GM12878 (cell line): ENCODE measurements around the gene ARL2. TPM values are rescaled to one million over a fixed set of nuclear protein-coding genes. Genes with fewer than 3 reads are reported as not detected.
A peak's percentile ranks its signal among the peaks of the same experiment; 100 is the strongest.

ENCODE experiments used
- ATAC-seq: fragments of 200-7000 bp; cut with Tn5 transposase; 3 replicates; pipeline ENCODE4 v1.9.1; 2020; ENCODE audit warnings: mild to moderate bottlenecking, moderate library complexity
- BruUV-seq: library from RNA; stranded (reverse); fragments of 400-500 nt; replicated peaks from 2 replicates; lab custom pipeline; 2021; lab: Mats Ljungman, UMichigan
- CTCF ChIA-PET: fragments of 300-600 bp; sonication (Branson Sonifier 250); formaldehyde crosslinking; extraction: SDS; loops from one replicate; lab custom pipeline; 2021; ENCODE audit warnings: inconsistent platforms; lab: Yijun Ruan, JAX
- POLR2A ChIA-PET: fragments of 350-600 bp; formaldehyde crosslinking; extraction: SDS; loops from one replicate; lab custom pipeline; 2021; ENCODE audit warnings: inconsistent platforms; lab: Charles Lee
- RAD21 ChIA-PET: fragments of 300-600 bp; sonication (Branson Sonifier 250); formaldehyde crosslinking; loops from one replicate; lab custom pipeline; 2023; ENCODE audit warnings: antibody characterized with exemption; ENCODE audit not compliant: unreplicated experiment; lab: Charles Lee
- SMC1A ChIA-PET: fragments of 300-600 bp; sonication (Branson Sonifier 250); formaldehyde crosslinking; loops from one replicate; lab custom pipeline; 2023; ENCODE audit not compliant: unreplicated experiment, uncharacterized antibody; lab: Charles Lee
- DNase-seq: peaks from one replicate; pipeline ENCODE4 v3.0.0-alpha.2; 2011; ENCODE audit warnings: low read depth, low spot score
- FAIRE-seq: peaks from 3 replicates; lab custom pipeline; 2011; peaks lifted over from hg19 to GRCh38; lab: Jason Lieb, UNC
- H2AFZ ChIP-seq: 2 replicates; pipeline ENCODE4 v1.6.0; 2011; ENCODE audit warnings: low read depth, low read length, control low read depth; ENCODE audit not compliant: control insufficient read depth
- H3K27ac ChIP-seq: 2 replicates; pipeline ENCODE4 v1.5.1; 2011; ENCODE audit warnings: control low read depth; ENCODE audit not compliant: control insufficient read depth, insufficient read depth
- H3K27me3 ChIP-seq, 2 experiments: replicated peaks in 1 of 2; 2 replicates each; pipeline versions ENCODE4 v1.6.0 to v1.6.1; 2011; ENCODE audit warnings: low read length in 1 of 2; ENCODE audit not compliant: control insufficient read depth in 2 of 2, insufficient read depth in 2 of 2
- H3K36me3 ChIP-seq, 2 experiments: 2 replicates each; pipeline ENCODE4 v1.5.1; 2011; ENCODE audit warnings: low read length in 1 of 2; ENCODE audit not compliant: control insufficient read depth in 2 of 2, insufficient read depth in 2 of 2
- H3K4me1 ChIP-seq: 2 replicates; pipeline ENCODE4 v1.6.1; 2011; ENCODE audit warnings: mild to moderate bottlenecking, low read length, moderate library complexity, mixed read lengths; ENCODE audit not compliant: control insufficient read depth, insufficient read depth
- H3K4me2 ChIP-seq: 2 replicates; pipeline ENCODE4 v1.6.0; 2011; ENCODE audit warnings: control low read depth; ENCODE audit not compliant: control insufficient read depth, insufficient read depth
- H3K4me3 ChIP-seq: fragments of 200-600 bp; sonication (generic); 2 replicates; pipeline ENCODE4 v1.5.1; 2016
- H3K79me2 ChIP-seq: 2 replicates; pipeline ENCODE4 v1.6.0; 2011; ENCODE audit warnings: low read length; ENCODE audit not compliant: control insufficient read depth, insufficient read depth
- H3K9ac ChIP-seq: 2 replicates; pipeline ENCODE4 v1.8.0; 2011; ENCODE audit warnings: low read length, control low read depth, mixed read lengths; ENCODE audit not compliant: control insufficient read depth, insufficient read depth
- H3K9me3 ChIP-seq: replicated peaks from 3 replicates; pipeline ENCODE4 v1.5.1; 2011; ENCODE audit warnings: mild to moderate bottlenecking, low read length; ENCODE audit not compliant: control insufficient read depth, insufficient read depth
- H4K20me1 ChIP-seq: 2 replicates; pipeline ENCODE4 v1.6.0; 2011; ENCODE audit not compliant: control insufficient read depth, insufficient read depth
- BHLHE40 ChIP-seq, 2 experiments: fragments of 450-650 bp in 1 of 2; IDR thresholded peaks; 2 replicates each; pipeline ENCODE4 v1.6.1; 2011 to 2017; ENCODE audit warnings: low read depth in 2 of 2, borderline replicate concordance in 1 of 2, improper control_type of control experiment in 1 of 2, low read length in 1 of 2, mild to moderate bottlenecking in 1 of 2
- PBX3 ChIP-seq: IDR thresholded peaks from 2 replicates; pipeline ENCODE4 v1.6.1; 2011; ENCODE audit warnings: mild to moderate bottlenecking, low read depth, low read length, moderate library complexity; ENCODE audit not compliant: insufficient replicate concordance
- PKNOX1 ChIP-seq: fragments of 450-650 bp; IDR thresholded peaks from 2 replicates; pipeline ENCODE4 v1.6.1; 2016; ENCODE audit warnings: mild to moderate bottlenecking
- RUNX3 ChIP-seq: IDR thresholded peaks from 2 replicates; pipeline ENCODE4 v1.6.1; 2012; ENCODE audit warnings: low read length, inconsistent platforms
- SKIL ChIP-seq: fragments of 450-650 bp; IDR thresholded peaks from 2 replicates; pipeline ENCODE4 v1.6.1; 2017; ENCODE audit warnings: mild to moderate bottlenecking, low read depth, inconsistent platforms; ENCODE audit not compliant: poor library complexity, severe bottlenecking
- TCF12 ChIP-seq: IDR thresholded peaks from 2 replicates; pipeline ENCODE4 v1.6.1; 2011; ENCODE audit warnings: low read depth, mild to moderate bottlenecking, low read length
- TCF3 ChIP-seq: IDR thresholded peaks from 2 replicates; pipeline ENCODE4 v1.6.1; 2012; ENCODE audit warnings: low read depth, mild to moderate bottlenecking, low read length, borderline replicate concordance; ENCODE audit not compliant: insufficient read depth
- ZZZ3 ChIP-seq: IDR thresholded peaks from 2 replicates; pipeline ENCODE4 v1.6.1; 2011; ENCODE audit warnings: low read depth; ENCODE audit not compliant: control insufficient read depth, insufficient read length
- WGBS: methylation state at CpG from one replicate; pipeline ENCODE4 v1.1.6; 2016; ENCODE audit warnings: low lambda C conversion rate; ENCODE audit not compliant: insufficient replicate concordance, insufficient coverage; ENCODE audit errors: missing lambda C conversion rate; 5-methylcytosine and 5-hydroxymethylcytosine counted together
- in situ Hi-C: fragments of 300-500 bp; cut with MboI; formaldehyde crosslinking; loops from 9 replicates; pipeline ENCODE4 v1.14.3; 2018; ENCODE audit warnings: mixed read lengths
- intact Hi-C: fragments of 100-400 bp; cut with micrococcal nuclease; formaldehyde crosslinking; loops from one replicate; pipeline ENCODE4 v1.14.2; 2022; ENCODE audit not compliant: unreplicated experiment
- polyA plus RNA-seq, 11 experiments: library from polyadenylated mRNA; depleted of rRNA in 4 of 11; unstranded in 6 of 11; stranded (reverse) in 5 of 11; fragments of >200 nt; fragmentation: Nextera tagmentation in 4 of 11; fragmentation: Illumina TruSeq in 1 of 11; extraction: Ambion mirVana in 4 of 11; extraction: Trizol in 1 of 11; gene quantifications; 1 replicate in 1 of 11; 2 replicates in 10 of 11; pipeline versions ENCODE4 v1.2.1 to v1.2.3, GENCODE V29; 2011 to 2016; ENCODE audit warnings: inconsistent platforms in 2 of 11, missing spikeins in 2 of 11, low read depth in 1 of 11
- total RNA-seq, 4 experiments: library from RNA; depleted of rRNA in 3 of 4; stranded (reverse); fragments of >200 nt in 3 of 4; fragmentation: Illumina TruSeq in 1 of 4; extraction: Trizol in 1 of 4; gene quantifications; 2 replicates each; pipeline versions ENCODE4 v1.2.1 to v1.2.3, GENCODE V29; 2013 to 2021

The ARL2 gene
- total and polyA plus RNA-seq, 10 of the 15 experiments (the other 5 are each of a cell fraction or from before 2014, with no cell fraction given): 4.1 to 138 (median 73.4) TPM

- in situ Hi-C loops: no loop called here
- ChIA-PET POLR2A (no interaction called here), SMC1A (no interaction called here), CTCF (interaction anchor here (1.1 kb wide), 2 partner anchors 57 to 213 kb away, joined by 3 read pairs; partner anchors contain the start of gene ZNHIT2), RAD21 (no interaction called here)
- H3K9ac ChIP-seq: no peak overlapping the region
- no peaks in the 10 kb centered on the region for H4K20me1 ChIP-seq
- intact Hi-C loops: no loop called here
- H2AFZ ChIP-seq: no peak overlapping the region; the same call in 1 of the 2 replicates
- FAIRE-seq (no peak), ATAC-seq (0 out of 3 replicates have a peak, but pooled peaks have one; percentile 12), DNase-seq (no peak)
- H3K4me3 ChIP-seq: no peak overlapping the region
- no peaks in the 10 kb centered on the region for H3K79me2 ChIP-seq
- BruUV-seq: no TSS peak
- H3K4me2 ChIP-seq: no peak overlapping the region
- TF ChIP-seq BHLHE40 (IDR thresholded peaks at IDR 0.05; ENCODE audit: borderline replicate concordance in 1 of 2, low read depth in 2 of 2, low read length in 1 of 2) (0 out of 4 replicates have a peak, but pooled peaks of 1 of the 2 experiments have one; percentile 14), RUNX3 (peak; percentile 82), SKIL (no peak), TCF12 (peak; percentile 88), TCF3 (peak; percentile 93), PBX3 (peak; percentile 72), PKNOX1 (peak; percentile 45; the same call in 1 of the 2 replicates), ZZZ3 (no peak)
- H3K36me3 ChIP-seq: no peaks in the 10 kb centered on the region
- H3K27ac ChIP-seq: no peak overlapping the region
- WGBS: 37% methylated on average over 10 of the region's 10 CpGs
- H3K4me1 ChIP-seq: peaks cover 24% of the 10 kb centered on the region
- H3K27me3 ChIP-seq: no peaks in the 10 kb centered on the region
- H3K9me3 ChIP-seq: no peaks in the 10 kb centered on the region
These were observed 46.2 kb downstream of the ARL2 start for GRCh38 chr11:65059959-65060824.
